Fibroblast of lung (primary cell): Measurements from ENCODE around the gene CALML6. TPM values are rescaled to one million over a fixed set of nuclear protein-coding genes. Genes with fewer than 3 reads are reported as not detected.
A peak's percentile ranks its signal among the peaks of the same experiment; 100 is the strongest.

Experiments
- DNase-seq, 2 donors: peaks; one replicate each; pipeline versions ENCODE4 v3.0.0 to v3.0.0-alpha.2; 2010; ENCODE audit warnings: low read depth in 2 of 2
- H2AFZ ChIP-seq: 2 replicates; pipeline ENCODE4 v1.5.1; 2012; ENCODE audit warnings: low read length, control low read depth, inconsistent platforms
- H3K27ac ChIP-seq: 2 replicates; pipeline ENCODE4 v1.5.1; 2011; ENCODE audit warnings: low read length, control low read depth; ENCODE audit not compliant: insufficient read depth
- H3K27me3 ChIP-seq: 2 replicates; pipeline ENCODE4 v1.5.1; 2011; ENCODE audit warnings: mild to moderate bottlenecking, low read length; ENCODE audit not compliant: control insufficient read depth, insufficient read depth
- H3K36me3 ChIP-seq: 2 replicates; pipeline ENCODE4 v1.5.1; 2011; ENCODE audit warnings: low read length; ENCODE audit not compliant: control insufficient read depth, insufficient read depth
- H3K4me1 ChIP-seq: 2 replicates; pipeline ENCODE4 v1.5.1; 2011; ENCODE audit warnings: low read length; ENCODE audit not compliant: control insufficient read depth, insufficient read depth; ENCODE audit errors: extremely low read depth
- H3K4me2 ChIP-seq: 2 replicates; pipeline ENCODE4 v1.5.1; 2011; ENCODE audit warnings: low read length, control low read depth; ENCODE audit not compliant: insufficient read depth; ENCODE audit errors: extremely low read depth
- H3K4me3 ChIP-seq, 4 experiments: fragments of 200-600 bp in 1 of 4; sonication (generic) in 1 of 4; replicated peaks in 1 of 4; 2 replicates each; pipeline ENCODE4 v1.5.1; 2011 to 2016; ENCODE audit warnings: low read length in 4 of 4, low read depth in 3 of 4, mild to moderate bottlenecking in 3 of 4, control low read depth in 2 of 4, inconsistent platforms in 1 of 4, mixed read lengths in 1 of 4; ENCODE audit not compliant: insufficient read depth in 1 of 4; ENCODE audit errors: control extremely low read depth in 1 of 4
- H3K79me2 ChIP-seq: 2 replicates; pipeline ENCODE4 v1.5.1; 2012; ENCODE audit warnings: mild to moderate bottlenecking, low read length, inconsistent platforms; ENCODE audit not compliant: control insufficient read depth, insufficient read depth
- H3K9ac ChIP-seq: 2 replicates; pipeline ENCODE4 v1.5.1; 2011; ENCODE audit warnings: mild to moderate bottlenecking, low read length, control low read depth; ENCODE audit not compliant: insufficient read depth
- H3K9me3 ChIP-seq: 2 replicates; pipeline ENCODE4 v1.5.1; 2012; ENCODE audit warnings: low read depth, low read length; ENCODE audit not compliant: control insufficient read depth, insufficient read depth
- H4K20me1 ChIP-seq: 2 replicates; pipeline ENCODE4 v1.5.1; 2011; ENCODE audit warnings: low read length; ENCODE audit not compliant: control insufficient read depth, insufficient read depth; ENCODE audit errors: extremely low read depth
- CTCF ChIP-seq, 2 donors: IDR thresholded peaks in 1 of 2; conservative IDR thresholded peaks in 1 of 2; 1 replicate in 1 of 2; 2 replicates in 1 of 2; pipeline ENCODE4 v1.5.1; 2011 to 2012; ENCODE audit warnings: low read length in 2 of 2, control low read depth in 1 of 2, inconsistent platforms in 1 of 2, low read depth in 1 of 2, mild to moderate bottlenecking in 1 of 2
- EZH2 ChIP-seq: IDR thresholded peaks from 2 replicates; pipeline ENCODE4 v1.5.1; 2012; ENCODE audit warnings: low read length, control low read depth, mild to moderate bottlenecking; ENCODE audit errors: missing control alignments
- polyA plus RNA-seq, 2 donors: library from polyadenylated mRNA; depleted of rRNA in 1 of 2; stranded (reverse) in 1 of 2; unstranded in 1 of 2; fragments of >200 nt; gene quantifications; 2 replicates each; pipeline ENCODE4 v1.2.1, GENCODE V29; 2011 to 2012; ENCODE audit warnings: missing spikeins in 1 of 2
- total RNA-seq: library from RNA; depleted of rRNA; stranded (reverse); fragments of >200 nt; gene quantifications from 2 replicates; pipeline ENCODE4 v1.2.1, GENCODE V29; 2014

The CALML6 gene
- total and polyA plus RNA-seq, 2 donors (not counting 1 experiment from before 2014, with no cell fraction given) = 0.09 to 0.17 TPM

- Histone ChIP-seq H3K4me1 (no peaks in the 10 kb centered on the region), H3K27me3 (no peaks in the 10 kb centered on the region), H3K9ac (no peak overlapping the region), H3K4me3 (no peak overlapping the region), H3K9me3 (no peaks in the 10 kb centered on the region), H3K79me2 (no peaks in the 10 kb centered on the region), H2AFZ (no peak overlapping the region), H3K4me2 (no peak overlapping the region), H4K20me1 (no peaks in the 10 kb centered on the region), H3K36me3 (no peaks in the 10 kb centered on the region), H3K27ac (no peak overlapping the region)
- no peak for TF ChIP-seq EZH2
- no peak for TF ChIP-seq CTCF (conservative IDR thresholded peaks at IDR 0.05 in 1 of 2, IDR thresholded peaks at IDR 0.05 in 1 of 2; ENCODE audit: low read depth in 1 of 2, low read length in 2 of 2)
- DNase-seq = no peak
Measured at GRCh38 chr1:1901641-1902294, 13.3 kb upstream of the CALML6 start.

- Histone ChIP-seq H4K20me1 (no peaks in the 10 kb centered on the region), H3K9ac (no peak overlapping the region), H3K4me1 (no peaks in the 10 kb centered on the region), H3K4me3 (no peak overlapping the region), H3K36me3 (no peaks in the 10 kb centered on the region), H3K27ac (no peak overlapping the region), H3K79me2 (no peaks in the 10 kb centered on the region), H2AFZ (no peak overlapping the region), H3K27me3 (no peaks in the 10 kb centered on the region), H3K4me2 (no peak overlapping the region), H3K9me3 (no peaks in the 10 kb centered on the region)
- DNase-seq = no peak
- no peak for TF ChIP-seq EZH2
- no peak for TF ChIP-seq CTCF (conservative IDR thresholded peaks at IDR 0.05 in 1 of 2, IDR thresholded peaks at IDR 0.05 in 1 of 2; ENCODE audit: low read depth in 1 of 2, low read length in 2 of 2)
Measured at GRCh38 chr1:1903224-1903623, 11.8 kb upstream of the CALML6 start.

GRCh38 chr1:1906185-1907097 is 8.6 kb upstream of the CALML6 start:
- Histone ChIP-seq H3K27ac (no peak overlapping the region), H3K36me3 (no peaks in the 10 kb centered on the region), H3K9me3 (no peaks in the 10 kb centered on the region), H3K4me1 (peaks cover 2% of the 10 kb centered on the region), H3K9ac (no peak overlapping the region), H3K4me2 (no peak overlapping the region), H3K79me2 (no peaks in the 10 kb centered on the region), H3K4me3 (no peak overlapping the region), H4K20me1 (no peaks in the 10 kb centered on the region), H2AFZ (no peak overlapping the region), H3K27me3 (no peaks in the 10 kb centered on the region)
- DNase-seq = peak; percentile 60 to 81
- TF ChIP-seq CTCF (conservative IDR thresholded peaks at IDR 0.05 in 1 of 2, IDR thresholded peaks at IDR 0.05 in 1 of 2; ENCODE audit: low read depth in 1 of 2, low read length in 2 of 2) = peak; percentile 95 to 96
- TF ChIP-seq EZH2 = no peak
